Body of pancreas (tissue), 4 donors: Measurements from ENCODE around the gene ZXDC. TPM values are rescaled to one million over a fixed set of nuclear protein-coding genes. Genes with fewer than 3 reads are reported as not detected.

Source experiments
- ATAC-seq: fragments of 150-250 bp; one replicate; pipeline ENCODE4 v1.9.1; 2016
- DNase-seq, 4 donors: peaks; one replicate each; pipeline ENCODE4 v3.0.0-alpha.2; 2019
- H3K27ac ChIP-seq, 4 donors: fragments of 200-600 bp; sonication (generic); 1 replicate in 3 of 4; 2 replicates in 1 of 4; pipeline versions ENCODE4 v1.5.1 to v1.6.1; 2016 to 2019; ENCODE audit warnings: mild to moderate bottlenecking in 1 of 4, mixed read lengths in 1 of 4, moderate library complexity in 1 of 4
- H3K27me3 ChIP-seq, 2 donors: fragments of 200-600 bp; sonication (generic); one replicate each; pipeline ENCODE4 v1.6.0; 2016; ENCODE audit warnings: mild to moderate bottlenecking in 1 of 2
- H3K36me3 ChIP-seq, 2 donors: fragments of 200-600 bp; sonication (generic); replicated peaks in 1 of 2; 2 replicates each; pipeline ENCODE4 v1.5.1; 2016; ENCODE audit warnings: low read depth in 2 of 2; ENCODE audit not compliant: insufficient read depth in 1 of 2
- H3K4me1 ChIP-seq: fragments of 200-600 bp; sonication (generic); one replicate; pipeline ENCODE4 v1.6.0; 2016
- H3K4me3 ChIP-seq, 2 donors: fragments of 200-600 bp; sonication (generic); 1 replicate in 1 of 2; 2 replicates in 1 of 2; pipeline ENCODE4 v1.5.1; 2016 to 2019
- H3K9me3 ChIP-seq, 3 donors: fragments of 200-600 bp; sonication (generic); 1 replicate in 2 of 3; 2 replicates in 1 of 3; pipeline ENCODE4 v1.5.1; 2016
- CTCF ChIP-seq, 7 experiments: fragments of 450-650 bp in 4 of 7; fragments of 200-600 bp in 3 of 7; sonication (generic) in 3 of 7; IDR thresholded peaks; one replicate each; pipeline ENCODE4 v1.5.1; 2016 to 2019; ENCODE audit warnings: antibody characterized with exemption in 7 of 7
- POLR2A ChIP-seq, 3 donors: fragments of 450-650 bp; IDR thresholded peaks; one replicate each; pipeline ENCODE4 v1.6.1; 2016; ENCODE audit warnings: antibody characterized with exemption in 3 of 3, mild to moderate bottlenecking in 2 of 3
- WGBS, 2 donors: methylation state at CpG; one replicate each; pipeline ENCODE4 v1.1.5; 2017; 5-methylcytosine and 5-hydroxymethylcytosine counted together
- intact Hi-C: fragments of 100-400 bp; cut with DNase I; formaldehyde crosslinking; loops from one replicate; pipeline ENCODE4 v1.15.1; 2023
- total RNA-seq, 2 donors: library from RNA; depleted of rRNA; stranded (reverse); fragments of >200 nt; gene quantifications; one replicate each; pipeline ENCODE4 v1.1.0, GENCODE V29; 2016

The ZXDC gene
- total RNA-seq, 2 donors from 2014 or later = 33.9 to 39.4 TPM

GRCh38 chr3:126522363-126522788 lies 46.7 kb upstream of the ZXDC start:
- WGBS, 2 donors = 0 to 2% methylated on average over 2 to 6 of the region's 6 CpGs
- Histone ChIP-seq H3K4me1 (peaks cover 14% of the 10 kb centered on the region), H3K27ac (no peak overlapping the region), H3K9me3 (no peaks in the 10 kb centered on the region), H3K4me3 (no peak overlapping the region), H3K27me3 (no peaks in the 10 kb centered on the region), H3K36me3 (no peaks in the 10 kb centered on the region)
- peak; percentile 55 to 65 (median 58) for DNase-seq
- intact Hi-C loops = loop anchor here (10.0 kb wide), 1 partner anchor 932 kb away; no protein-coding TSS in a partner anchor
- TF ChIP-seq CTCF (IDR thresholded peaks at IDR 0.05) (peak; percentile 74 to 94 (median 85)), POLR2A (IDR thresholded peaks at IDR 0.05) (no peak)
- no peak for ATAC-seq

DNA sequence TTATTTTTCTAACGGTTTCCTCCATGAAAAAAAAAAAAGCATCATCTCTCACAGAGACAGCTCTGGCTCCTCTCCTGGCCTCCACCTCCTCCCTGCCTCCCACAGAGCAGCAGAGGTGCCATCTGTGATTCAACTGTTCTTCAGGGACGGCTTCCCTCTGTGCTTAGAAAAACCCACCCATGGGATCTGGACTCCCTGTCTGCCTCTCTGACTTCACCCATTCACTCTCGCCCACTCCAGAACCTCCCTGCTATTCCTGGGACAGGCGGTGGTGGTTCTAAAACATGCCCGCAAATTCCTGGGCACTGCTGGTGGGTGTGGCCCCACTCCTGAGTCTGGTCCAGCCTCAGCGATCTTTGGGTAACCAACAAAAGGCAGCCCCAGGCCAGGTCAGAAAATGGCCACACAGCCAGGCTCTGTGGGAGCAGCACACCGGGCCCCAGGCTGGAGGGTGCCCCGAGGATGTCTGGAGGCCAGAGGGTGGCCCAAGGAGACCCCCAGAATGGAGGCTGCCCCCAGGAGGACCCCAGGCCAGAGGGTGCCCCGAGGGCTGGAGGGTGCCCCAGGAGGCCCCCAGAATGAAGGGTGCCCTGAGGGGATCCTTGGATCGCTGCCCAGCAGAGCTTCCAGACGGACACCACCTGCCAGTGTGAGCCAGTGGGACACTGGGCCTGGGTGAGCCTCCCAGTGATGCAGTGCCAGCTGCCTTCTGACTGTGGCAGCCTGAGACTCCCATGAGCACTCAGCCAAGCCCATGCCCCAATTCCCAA lies 45.6 kb upstream of the ZXDC start:
- Histone ChIP-seq H3K9me3 (no peaks in the 10 kb centered on the region), H3K4me1 (peaks cover 14% of the 10 kb centered on the region), H3K27me3 (no peaks in the 10 kb centered on the region), H3K36me3 (no peaks in the 10 kb centered on the region), H3K4me3 (no peak overlapping the region), H3K27ac (no peak overlapping the region)
- TF ChIP-seq POLR2A (IDR thresholded peaks at IDR 0.05) = no peak
- no peak for TF ChIP-seq CTCF (IDR thresholded peaks at IDR 0.05)
- 58 to 78% methylated on average over 6 to 11 of the region's 11 CpGs for WGBS, 2 donors
- no peak for ATAC-seq
- no peak for DNase-seq
- intact Hi-C loops = loop anchor here (10.0 kb wide), 1 partner anchor 933 kb away; no protein-coding TSS in a partner anchor

- no peak for DNase-seq
These were observed 44.1 kb upstream of the ZXDC start for GRCh38 chr3:126519506-126520455.

DNA sequence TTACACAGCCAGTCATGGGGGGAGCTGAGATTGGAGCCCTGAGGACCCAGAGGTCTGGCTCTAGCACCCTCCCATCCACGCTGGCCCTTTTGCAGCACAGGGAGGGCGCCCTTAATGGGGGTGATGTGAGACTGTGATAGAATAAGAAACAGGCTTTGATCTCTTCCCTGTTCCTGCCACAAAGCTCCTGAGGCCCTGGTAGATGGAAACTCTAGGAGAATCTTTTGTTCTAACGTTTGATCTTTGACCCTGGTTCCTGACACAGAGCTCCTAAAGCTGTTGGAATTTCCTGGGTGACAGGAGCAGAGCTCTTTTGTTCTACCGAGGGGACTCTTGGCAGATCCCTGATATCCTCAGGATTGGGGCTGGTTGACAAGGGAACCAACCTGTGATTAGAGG lies 43.1 kb upstream of the ZXDC start:
- Histone ChIP-seq H3K27ac (no peak overlapping the region), H3K4me1 (peaks cover 2% of the 10 kb centered on the region), H3K27me3 (no peaks in the 10 kb centered on the region), H3K4me3 (no peak overlapping the region), H3K9me3 (no peaks in the 10 kb centered on the region), H3K36me3 (no peaks in the 10 kb centered on the region)
- intact Hi-C loops = no loop called here
- WGBS, 2 donors = 49 to 58% methylated on average over 4 of the region's 4 CpGs
- TF ChIP-seq POLR2A (IDR thresholded peaks at IDR 0.05) (no peak), CTCF (IDR thresholded peaks at IDR 0.05) (no peak)
- ATAC-seq (no peak), DNase-seq (no peak)

More at GRCh38 chr3:126519506-126520455, 44.1 kb upstream of the ZXDC start:
- H3K27me3 ChIP-seq = no peaks in the 10 kb centered on the region
- intact Hi-C loops = loop anchor here (10.0 kb wide), 1 partner anchor 935 kb away; no protein-coding TSS in a partner anchor
- no peaks in the 10 kb centered on the region for H3K9me3 ChIP-seq
- no peak overlapping the region for H3K27ac ChIP-seq
- H3K36me3 ChIP-seq = no peaks in the 10 kb centered on the region
- ATAC-seq = no peak
- TF ChIP-seq CTCF (IDR thresholded peaks at IDR 0.05) (no peak), POLR2A (IDR thresholded peaks at IDR 0.05) (no peak)
- no peak overlapping the region for H3K4me3 ChIP-seq
- 82 to 83% methylated on average over 9 to 10 of the region's 10 CpGs for WGBS, 2 donors
- H3K4me1 ChIP-seq = peaks cover 12% of the 10 kb centered on the region
